ENCODE measurements around the gene SUN1. TPM values are rescaled to one million over a fixed set of nuclear protein-coding genes. Genes with fewer than 3 reads are reported as not detected.
A peak's percentile ranks its signal among the peaks of the same experiment; 100 is the strongest.

The SUN1 gene, protein sequence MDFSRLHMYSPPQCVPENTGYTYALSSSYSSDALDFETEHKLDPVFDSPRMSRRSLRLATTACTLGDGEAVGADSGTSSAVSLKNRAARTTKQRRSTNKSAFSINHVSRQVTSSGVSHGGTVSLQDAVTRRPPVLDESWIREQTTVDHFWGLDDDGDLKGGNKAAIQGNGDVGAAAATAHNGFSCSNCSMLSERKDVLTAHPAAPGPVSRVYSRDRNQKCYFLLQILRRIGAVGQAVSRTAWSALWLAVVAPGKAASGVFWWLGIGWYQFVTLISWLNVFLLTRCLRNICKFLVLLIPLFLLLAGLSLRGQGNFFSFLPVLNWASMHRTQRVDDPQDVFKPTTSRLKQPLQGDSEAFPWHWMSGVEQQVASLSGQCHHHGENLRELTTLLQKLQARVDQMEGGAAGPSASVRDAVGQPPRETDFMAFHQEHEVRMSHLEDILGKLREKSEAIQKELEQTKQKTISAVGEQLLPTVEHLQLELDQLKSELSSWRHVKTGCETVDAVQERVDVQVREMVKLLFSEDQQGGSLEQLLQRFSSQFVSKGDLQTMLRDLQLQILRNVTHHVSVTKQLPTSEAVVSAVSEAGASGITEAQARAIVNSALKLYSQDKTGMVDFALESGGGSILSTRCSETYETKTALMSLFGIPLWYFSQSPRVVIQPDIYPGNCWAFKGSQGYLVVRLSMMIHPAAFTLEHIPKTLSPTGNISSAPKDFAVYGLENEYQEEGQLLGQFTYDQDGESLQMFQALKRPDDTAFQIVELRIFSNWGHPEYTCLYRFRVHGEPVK
- total RNA-seq = 90.0 TPM
- 10 to 100 TPM; 46.8 to 56.1 (median 53.7) TPM for polyA plus RNA-seq

GRCh38 chr7:832167-832967 is at the start of gene SUN1:
SUN1 (plus strand) TSS chr7:832476; CDS start chr7:832525, 49 bp downstream.
- Histone ChIP-seq H3K27ac (ENCODE audit: insufficient read depth, low read length, poor library complexity, severe bottlenecking) (peak within 1 kb of the TSS; percentile 81), H3K4me3 (ENCODE audit: low read depth, low read length) (peak within 1 kb of the TSS; percentile 79), H3K9me3 (ENCODE audit: control insufficient read depth in 2 of 2, low read length in 2 of 2) (no peaks in the 10 kb centered on the region), H3K27me3 (ENCODE audit: control insufficient read depth, insufficient read depth, low read length) (no peaks in the 10 kb centered on the region), H3K36me3 (ENCODE audit: control insufficient read depth, insufficient read depth, low read length) (peaks cover 8% of the 10 kb centered on the region), H3K4me1 (ENCODE audit: control insufficient read depth, insufficient read depth, low read length, poor library complexity, severe bottlenecking) (peaks cover 29% of the 10 kb centered on the region)
- DNase-seq = peak; percentile 22 to 79 (median 59)
- Mint-ChIP-seq H3K4me1 (peaks cover 17 to 75% (median 48%) of the 10 kb centered on the region in 4 donors), H3K9me3 (peaks cover 0 to 2% (median 0%) of the 10 kb centered on the region in 7 donors), H3K4me3 (peak within 1 kb of the TSS; percentile 81 to 93 (median 90)), H3K36me3 (peaks cover 12% of the 10 kb centered on the region), H3K27me3 (no peaks in the 10 kb centered on the region), H3K27ac (peak within 1 kb of the TSS; percentile 87 to 98 (median 95))
- peak; percentile 79 for ATAC-seq (ENCODE audit: low read depth in 2 of 2)

- Histone ChIP-seq H3K27ac (ENCODE audit: insufficient read depth, low read length, poor library complexity, severe bottlenecking) (no peak overlapping the region), H3K9me3 (ENCODE audit: control insufficient read depth in 2 of 2, low read length in 2 of 2) (no peaks in the 10 kb centered on the region), H3K4me1 (ENCODE audit: control insufficient read depth, insufficient read depth, low read length, poor library complexity, severe bottlenecking) (peaks cover 4% of the 10 kb centered on the region), H3K36me3 (ENCODE audit: control insufficient read depth, insufficient read depth, low read length) (no peaks in the 10 kb centered on the region), H3K4me3 (ENCODE audit: low read depth, low read length) (no peak overlapping the region), H3K27me3 (ENCODE audit: control insufficient read depth, insufficient read depth, low read length) (no peaks in the 10 kb centered on the region)
- H3K27ac Mint-ChIP-seq = no peak overlapping the region
- no peak overlapping the region for H3K4me3 Mint-ChIP-seq
- no peaks in the 10 kb centered on the region for H3K27me3 Mint-ChIP-seq
- peaks cover 0 to 2% (median 0%) of the 10 kb centered on the region in 4 donors for H3K4me1 Mint-ChIP-seq
- DNase-seq = no peak
- H3K36me3 Mint-ChIP-seq = peaks cover 10% of the 10 kb centered on the region
- no peak for ATAC-seq (ENCODE audit: low read depth in 2 of 2)
- no peaks in the 10 kb centered on the region for H3K9me3 Mint-ChIP-seq
Observed at GRCh38 chr7:782718-783449, 49.4 kb upstream of the SUN1 start.

GRCh38 chr7:783556-784490 is 48.5 kb upstream of the SUN1 start:
- H3K36me3 ChIP-seq (ENCODE audit: control insufficient read depth, insufficient read depth, low read length) = no peaks in the 10 kb centered on the region
- ATAC-seq (ENCODE audit: low read depth in 2 of 2) (no peak), DNase-seq (no peak)
- peaks cover 10% of the 10 kb centered on the region for H3K36me3 Mint-ChIP-seq
- no peaks in the 10 kb centered on the region for H3K27me3 Mint-ChIP-seq
- no peaks in the 10 kb centered on the region for H3K27me3 ChIP-seq (ENCODE audit: control insufficient read depth, insufficient read depth, low read length)
- peaks cover 0 to 2% (median 0%) of the 10 kb centered on the region in 4 donors for H3K4me1 Mint-ChIP-seq
- no peak overlapping the region for H3K4me3 ChIP-seq (ENCODE audit: low read depth, low read length)
- H3K4me1 ChIP-seq (ENCODE audit: control insufficient read depth, insufficient read depth, low read length, poor library complexity, severe bottlenecking) = peaks cover 4% of the 10 kb centered on the region
- no peak overlapping the region for H3K27ac ChIP-seq (ENCODE audit: insufficient read depth, low read length, poor library complexity, severe bottlenecking)
- no peaks in the 10 kb centered on the region for H3K9me3 ChIP-seq (ENCODE audit: control insufficient read depth in 2 of 2, low read length in 2 of 2)
- H3K9me3 Mint-ChIP-seq = no peaks in the 10 kb centered on the region
- no peak overlapping the region for H3K27ac Mint-ChIP-seq
- no peak overlapping the region for H3K4me3 Mint-ChIP-seq

GRCh38 chr7:784971-785370 is 47.3 kb upstream of the SUN1 start:
- DNase-seq (no peak), ATAC-seq (ENCODE audit: low read depth in 2 of 2) (no peak)
- Histone ChIP-seq H3K27me3 (ENCODE audit: control insufficient read depth, insufficient read depth, low read length) (no peaks in the 10 kb centered on the region), H3K4me3 (ENCODE audit: low read depth, low read length) (no peak overlapping the region), H3K27ac (ENCODE audit: insufficient read depth, low read length, poor library complexity, severe bottlenecking) (no peak overlapping the region), H3K4me1 (ENCODE audit: control insufficient read depth, insufficient read depth, low read length, poor library complexity, severe bottlenecking) (peaks cover 4% of the 10 kb centered on the region), H3K9me3 (ENCODE audit: control insufficient read depth in 2 of 2, low read length in 2 of 2) (no peaks in the 10 kb centered on the region), H3K36me3 (ENCODE audit: control insufficient read depth, insufficient read depth, low read length) (no peaks in the 10 kb centered on the region)
- peak overlapping the region in 1 of 3 donors; percentile 51 for H3K27ac Mint-ChIP-seq
- no peaks in the 10 kb centered on the region for H3K9me3 Mint-ChIP-seq
- H3K4me1 Mint-ChIP-seq = peaks cover 0 to 2% (median 0%) of the 10 kb centered on the region in 4 donors
- no peaks in the 10 kb centered on the region for H3K27me3 Mint-ChIP-seq
- H3K4me3 Mint-ChIP-seq = no peak overlapping the region
- peaks cover 9% of the 10 kb centered on the region for H3K36me3 Mint-ChIP-seq

GRCh38 chr7:785416-785815 is 46.9 kb upstream of the SUN1 start:
- H3K4me1 ChIP-seq (ENCODE audit: control insufficient read depth, insufficient read depth, low read length, poor library complexity, severe bottlenecking) = peaks cover 4% of the 10 kb centered on the region
- Mint-ChIP-seq H3K9me3 (no peaks in the 10 kb centered on the region), H3K36me3 (peaks cover 5% of the 10 kb centered on the region), H3K4me1 (peaks cover 0 to 2% (median 0%) of the 10 kb centered on the region in 4 donors), H3K27me3 (no peaks in the 10 kb centered on the region), H3K4me3 (no peak overlapping the region), H3K27ac (no peak overlapping the region)
- DNase-seq (no peak), ATAC-seq (ENCODE audit: low read depth in 2 of 2) (no peak)
- H3K4me3 ChIP-seq (ENCODE audit: low read depth, low read length) = no peak overlapping the region
- H3K9me3 ChIP-seq (ENCODE audit: control insufficient read depth in 2 of 2, low read length in 2 of 2) = no peaks in the 10 kb centered on the region
- no peak overlapping the region for H3K27ac ChIP-seq (ENCODE audit: insufficient read depth, low read length, poor library complexity, severe bottlenecking)
- H3K27me3 ChIP-seq (ENCODE audit: control insufficient read depth, insufficient read depth, low read length) = no peaks in the 10 kb centered on the region
- H3K36me3 ChIP-seq (ENCODE audit: control insufficient read depth, insufficient read depth, low read length) = no peaks in the 10 kb centered on the region

- Mint-ChIP-seq H3K4me3 (no peak overlapping the region), H3K27me3 (no peaks in the 10 kb centered on the region), H3K36me3 (peaks cover 3% of the 10 kb centered on the region), H3K4me1 (peaks cover 0 to 2% (median 0%) of the 10 kb centered on the region in 4 donors), H3K9me3 (no peaks in the 10 kb centered on the region), H3K27ac (no peak overlapping the region)
- no peak overlapping the region for H3K4me3 ChIP-seq (ENCODE audit: low read depth, low read length)
- DNase-seq (peak; percentile 48 to 58 (median 53)), ATAC-seq (ENCODE audit: low read depth in 2 of 2) (peak; percentile 69 to 81)
- H3K27ac ChIP-seq (ENCODE audit: insufficient read depth, low read length, poor library complexity, severe bottlenecking) = no peak overlapping the region
- H3K9me3 ChIP-seq (ENCODE audit: control insufficient read depth in 2 of 2, low read length in 2 of 2) = no peaks in the 10 kb centered on the region
- H3K36me3 ChIP-seq (ENCODE audit: control insufficient read depth, insufficient read depth, low read length) = no peaks in the 10 kb centered on the region
- H3K4me1 ChIP-seq (ENCODE audit: control insufficient read depth, insufficient read depth, low read length, poor library complexity, severe bottlenecking) = peaks cover 4% of the 10 kb centered on the region
- no peaks in the 10 kb centered on the region for H3K27me3 ChIP-seq (ENCODE audit: control insufficient read depth, insufficient read depth, low read length)
Observed at GRCh38 chr7:786472-787255, 45.6 kb upstream of the SUN1 start.
